ENCODE data around the gene LRMDA.

DNA sequence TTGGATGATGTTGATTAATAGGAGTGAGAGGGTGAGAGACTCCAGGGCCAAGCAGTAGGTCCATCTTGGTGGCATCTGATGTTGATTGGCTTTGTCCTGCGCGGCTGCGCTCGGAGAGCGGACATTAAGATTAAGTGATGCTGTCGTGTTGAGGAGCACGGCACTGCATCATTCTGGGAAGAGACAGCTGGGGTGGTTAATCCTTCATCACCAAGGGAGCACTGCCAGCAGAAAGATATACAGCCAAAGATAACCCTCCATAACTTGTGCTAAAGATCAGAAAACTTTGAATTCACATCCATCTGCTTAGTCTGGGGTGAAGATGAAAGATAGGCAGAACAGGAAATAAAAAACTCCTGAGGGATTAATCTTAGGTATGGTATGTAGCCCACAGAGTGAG lies 208.3 kb downstream of the LRMDA start:
- TF ChIP-seq, protein P1, sequence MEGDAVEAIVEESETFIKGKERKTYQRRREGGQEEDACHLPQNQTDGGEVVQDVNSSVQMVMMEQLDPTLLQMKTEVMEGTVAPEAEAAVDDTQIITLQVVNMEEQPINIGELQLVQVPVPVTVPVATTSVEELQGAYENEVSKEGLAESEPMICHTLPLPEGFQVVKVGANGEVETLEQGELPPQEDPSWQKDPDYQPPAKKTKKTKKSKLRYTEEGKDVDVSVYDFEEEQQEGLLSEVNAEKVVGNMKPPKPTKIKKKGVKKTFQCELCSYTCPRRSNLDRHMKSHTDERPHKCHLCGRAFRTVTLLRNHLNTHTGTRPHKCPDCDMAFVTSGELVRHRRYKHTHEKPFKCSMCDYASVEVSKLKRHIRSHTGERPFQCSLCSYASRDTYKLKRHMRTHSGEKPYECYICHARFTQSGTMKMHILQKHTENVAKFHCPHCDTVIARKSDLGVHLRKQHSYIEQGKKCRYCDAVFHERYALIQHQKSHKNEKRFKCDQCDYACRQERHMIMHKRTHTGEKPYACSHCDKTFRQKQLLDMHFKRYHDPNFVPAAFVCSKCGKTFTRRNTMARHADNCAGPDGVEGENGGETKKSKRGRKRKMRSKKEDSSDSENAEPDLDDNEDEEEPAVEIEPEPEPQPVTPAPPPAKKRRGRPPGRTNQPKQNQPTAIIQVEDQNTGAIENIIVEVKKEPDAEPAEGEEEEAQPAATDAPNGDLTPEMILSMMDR (IDR thresholded peaks at IDR 0.05): no peak
- TF ChIP-seq EZH2 (IDR thresholded peaks at IDR 0.05; ENCODE audit: borderline replicate concordance, insufficient read depth, low read depth, low read length, poor library complexity, severe bottlenecking): no peak
